Stimulated activated CD8-positive, alpha-beta memory T cell treated with anti-CD3 and anti-CD28 coated beads, Interleukin-2, amount 100 ng/mL, for 48 hours (primary cell): ENCODE data around the gene GJD4.

Experiments
- DNase-seq, 2 donors: peaks; one replicate each; pipeline ENCODE4 v3.0.0-alpha.2; 2020; ENCODE audit warnings: low read depth in 2 of 2

Gene GJD4

GRCh38 chr10:35579116-35579515 lies 26.0 kb upstream of the GJD4 start:
- DNase-seq: no peak

- DNase-seq: no peak
These were observed 25.3 kb upstream of the GJD4 start for GRCh38 chr10:35579726-35580422.

- no peak for DNase-seq
These were observed 24.7 kb upstream of the GJD4 start for GRCh38 chr10:35580423-35580770.

GRCh38 chr10:35581655-35582054 lies 23.5 kb upstream of the GJD4 start:
- no peak for DNase-seq

DNA sequence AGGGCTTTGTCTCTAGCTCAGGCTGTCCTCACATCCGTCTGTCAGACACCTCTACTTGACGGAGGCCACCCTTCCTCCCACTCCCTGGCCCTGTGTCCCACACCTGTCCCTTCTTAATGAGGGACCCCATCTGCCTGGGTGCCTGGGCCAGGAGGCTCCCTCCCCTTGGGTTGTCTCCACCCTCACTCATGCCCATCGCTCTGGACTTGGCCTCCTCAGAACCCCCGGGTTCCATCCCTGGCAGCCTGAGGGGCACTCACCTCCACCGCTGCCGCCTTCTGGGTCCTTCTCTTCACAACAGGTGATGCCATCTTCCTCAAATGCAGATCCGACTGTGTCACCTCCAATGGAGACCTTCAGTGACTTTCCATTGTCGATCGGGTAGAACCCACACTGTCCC lies 20.2 kb upstream of the GJD4 start:
- DNase-seq: no peak

GRCh38 chr10:35585356-35585755 lies 19.8 kb upstream of the GJD4 start:
- no peak for DNase-seq

DNA sequence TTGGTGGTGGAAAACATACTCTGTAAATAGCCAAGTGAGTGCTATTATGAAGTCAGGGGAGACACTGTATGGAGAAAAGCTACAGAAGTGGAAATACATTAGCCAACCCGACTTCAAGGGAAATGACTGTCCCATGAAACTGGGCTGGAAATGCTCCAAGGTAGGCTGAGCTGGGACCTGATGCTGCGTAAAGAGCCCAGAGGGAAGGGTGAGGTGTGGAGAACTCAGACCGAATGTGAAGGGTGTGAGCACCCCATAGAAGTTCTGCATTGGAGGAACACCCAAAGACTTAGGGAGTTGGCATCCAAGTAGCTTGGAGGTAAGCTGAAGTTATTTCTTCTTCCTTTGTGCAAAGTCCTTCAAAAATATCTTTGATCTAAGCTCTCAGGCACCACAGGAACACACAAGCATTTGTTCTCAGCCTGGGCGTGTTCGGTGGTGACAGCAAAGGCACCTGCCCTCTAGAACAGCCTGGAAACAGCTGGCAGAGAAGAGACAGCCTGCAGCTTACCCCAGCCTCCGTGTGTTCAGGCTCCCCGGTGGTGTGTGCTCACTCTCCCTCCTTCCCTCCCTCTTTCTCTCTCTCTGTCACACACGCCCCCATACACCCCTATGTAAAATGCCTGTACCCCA lies 19.1 kb upstream of the GJD4 start:
- DNase-seq: no peak

DNA sequence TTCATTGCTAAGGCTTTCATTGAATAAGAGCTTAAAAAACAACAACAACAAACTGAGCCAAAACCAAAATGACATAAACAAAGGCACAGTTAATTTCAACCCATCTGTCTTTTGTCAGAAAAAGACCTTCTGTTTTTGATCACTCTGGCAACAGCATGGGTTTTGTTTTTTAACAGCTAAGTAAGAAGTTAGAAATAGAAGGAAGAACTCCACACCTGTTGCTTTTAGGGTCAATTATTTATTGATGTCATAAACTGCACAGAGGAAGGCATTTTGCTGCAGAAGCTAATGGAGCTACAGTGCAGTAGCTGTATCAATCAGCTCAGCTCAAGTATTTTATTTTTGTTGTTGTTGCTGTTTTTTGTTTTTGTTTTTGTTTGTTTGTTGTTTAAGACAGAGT lies 16.3 kb upstream of the GJD4 start:
- DNase-seq: no peak

- no peak for DNase-seq
These were observed 12.7 kb upstream of the GJD4 start for GRCh38 chr10:35592441-35592840.

DNA sequence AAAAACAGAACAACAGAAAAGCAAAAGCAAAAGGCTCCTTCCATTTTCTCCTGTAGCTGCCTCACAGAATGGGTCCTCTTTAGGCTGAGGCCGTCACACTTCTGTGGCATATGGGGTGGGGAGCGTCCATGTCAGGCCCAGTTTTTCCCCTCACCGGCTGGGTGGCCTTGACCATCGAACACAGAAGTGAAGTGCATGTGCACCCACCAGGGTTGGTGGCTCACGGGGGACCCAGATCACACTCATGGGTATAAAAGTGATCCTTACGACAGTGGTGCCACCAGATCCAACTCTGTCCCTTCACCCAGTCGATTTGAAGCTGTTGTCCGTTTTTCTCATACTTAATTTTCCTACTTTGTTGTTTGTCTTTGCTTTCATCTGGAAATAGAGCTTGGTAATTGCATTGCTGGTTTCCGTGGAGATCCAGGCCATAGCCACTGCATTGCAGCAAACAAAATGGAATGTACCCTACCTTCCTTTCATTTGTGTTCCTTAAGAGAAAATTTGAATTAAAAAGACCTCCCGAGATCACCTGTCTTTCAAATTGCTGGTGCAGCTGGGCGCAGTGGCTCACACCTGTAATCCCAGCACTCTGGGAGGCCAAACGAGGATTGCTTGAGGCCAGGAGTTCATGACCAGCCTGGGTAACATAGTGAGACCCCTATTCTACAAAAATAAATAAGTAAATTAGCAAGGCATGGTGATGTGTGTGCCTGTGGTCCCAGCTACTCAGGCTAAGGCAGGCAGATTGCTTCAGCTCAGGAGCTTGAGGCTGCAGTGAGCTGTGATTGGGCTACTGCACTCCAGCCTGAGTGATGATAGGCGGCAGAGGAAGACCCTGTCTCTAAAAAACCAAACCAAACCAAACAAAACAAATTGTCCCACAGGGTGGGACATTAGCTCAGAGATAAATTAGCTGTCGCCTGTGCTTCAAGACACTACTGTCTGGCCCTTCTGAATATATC lies 10.7 kb upstream of the GJD4 start:
- no peak for DNase-seq

- DNase-seq: no peak
These were observed 10.0 kb upstream of the GJD4 start for GRCh38 chr10:35595106-35595505.

- no peak for DNase-seq
These were observed 6.8 kb upstream of the GJD4 start for GRCh38 chr10:35598379-35598778.

DNA sequence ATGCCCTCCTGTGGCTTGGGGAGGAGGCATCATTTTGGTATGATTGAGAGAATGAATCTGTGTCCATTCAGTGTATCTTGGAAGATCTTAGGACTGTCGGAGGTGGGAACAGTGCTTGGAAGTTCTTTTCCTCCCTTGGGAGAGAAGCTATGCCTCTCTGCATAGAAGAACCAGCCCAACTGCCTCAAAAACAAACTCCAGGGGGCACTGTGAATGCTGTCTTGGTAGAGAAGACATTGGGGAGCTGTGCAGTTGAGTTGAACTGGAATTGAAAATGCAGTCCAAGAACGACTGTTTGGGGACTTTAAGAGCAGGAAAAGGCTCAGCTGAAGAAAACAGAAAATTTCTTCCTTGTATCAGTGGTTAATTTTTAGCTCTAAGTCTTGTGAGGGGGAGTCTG lies 4.9 kb upstream of the GJD4 start:
- DNase-seq: no peak

DNA sequence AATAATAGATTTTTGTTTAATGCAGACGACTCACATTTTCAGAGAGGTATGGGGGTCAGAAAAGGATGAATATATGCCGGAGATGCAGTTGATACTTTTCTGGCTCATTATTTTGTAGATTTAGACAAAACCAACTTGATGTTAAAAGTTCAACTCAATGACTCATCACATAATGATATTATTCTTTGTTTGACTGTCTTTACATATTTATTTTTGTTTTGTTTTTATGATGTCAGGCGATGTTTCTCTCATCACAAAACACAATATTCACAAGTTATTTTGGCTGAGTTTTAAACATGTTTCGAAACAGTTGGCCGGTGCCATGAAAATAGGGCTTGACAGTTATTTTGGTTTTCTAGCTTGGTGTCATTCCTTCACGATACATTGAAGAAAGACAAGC lies 1.3 kb downstream of the GJD4 start:
- DNase-seq: no peak

DNA sequence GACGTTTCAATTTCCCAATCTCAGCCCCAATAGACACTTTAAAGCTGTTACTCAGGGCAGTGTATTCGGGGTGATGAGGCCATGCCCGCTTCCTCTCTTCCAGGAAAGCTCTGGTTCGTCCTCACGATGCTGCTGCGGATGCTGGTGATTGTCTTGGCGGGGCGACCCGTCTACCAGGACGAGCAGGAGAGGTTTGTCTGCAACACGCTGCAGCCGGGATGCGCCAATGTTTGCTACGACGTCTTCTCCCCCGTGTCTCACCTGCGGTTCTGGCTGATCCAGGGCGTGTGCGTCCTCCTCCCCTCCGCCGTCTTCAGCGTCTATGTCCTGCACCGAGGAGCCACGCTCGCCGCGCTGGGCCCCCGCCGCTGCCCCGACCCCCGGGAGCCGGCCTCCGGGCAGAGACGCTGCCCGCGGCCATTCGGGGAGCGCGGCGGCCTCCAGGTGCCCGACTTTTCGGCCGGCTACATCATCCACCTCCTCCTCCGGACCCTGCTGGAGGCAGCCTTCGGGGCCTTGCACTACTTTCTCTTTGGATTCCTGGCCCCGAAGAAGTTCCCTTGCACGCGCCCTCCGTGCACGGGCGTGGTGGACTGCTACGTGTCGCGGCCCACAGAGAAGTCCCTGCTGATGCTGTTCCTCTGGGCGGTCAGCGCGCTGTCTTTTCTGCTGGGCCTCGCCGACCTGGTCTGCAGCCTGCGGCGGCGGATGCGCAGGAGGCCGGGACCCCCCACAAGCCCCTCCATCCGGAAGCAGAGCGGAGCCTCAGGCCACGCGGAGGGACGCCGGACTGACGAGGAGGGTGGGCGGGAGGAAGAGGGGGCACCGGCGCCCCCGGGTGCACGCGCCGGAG lies 2.6 kb downstream of the GJD4 start:
- peak in 1 of 2 donors; percentile 2 for DNase-seq

DNA sequence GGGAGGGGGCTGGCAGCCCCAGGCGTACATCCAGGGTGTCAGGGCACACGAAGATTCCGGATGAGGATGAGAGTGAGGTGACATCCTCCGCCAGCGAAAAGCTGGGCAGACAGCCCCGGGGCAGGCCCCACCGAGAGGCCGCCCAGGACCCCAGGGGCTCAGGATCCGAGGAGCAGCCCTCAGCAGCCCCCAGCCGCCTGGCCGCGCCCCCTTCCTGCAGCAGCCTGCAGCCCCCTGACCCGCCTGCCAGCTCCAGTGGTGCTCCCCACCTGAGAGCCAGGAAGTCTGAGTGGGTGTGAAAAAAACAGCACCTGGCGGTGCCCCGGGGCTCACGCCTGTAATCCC lies 3.2 kb downstream of the GJD4 start:
- DNase-seq: no peak

- no peak for DNase-seq
These were observed 6.6 kb downstream of the GJD4 start for GRCh38 chr10:35611750-35612149.

DNA sequence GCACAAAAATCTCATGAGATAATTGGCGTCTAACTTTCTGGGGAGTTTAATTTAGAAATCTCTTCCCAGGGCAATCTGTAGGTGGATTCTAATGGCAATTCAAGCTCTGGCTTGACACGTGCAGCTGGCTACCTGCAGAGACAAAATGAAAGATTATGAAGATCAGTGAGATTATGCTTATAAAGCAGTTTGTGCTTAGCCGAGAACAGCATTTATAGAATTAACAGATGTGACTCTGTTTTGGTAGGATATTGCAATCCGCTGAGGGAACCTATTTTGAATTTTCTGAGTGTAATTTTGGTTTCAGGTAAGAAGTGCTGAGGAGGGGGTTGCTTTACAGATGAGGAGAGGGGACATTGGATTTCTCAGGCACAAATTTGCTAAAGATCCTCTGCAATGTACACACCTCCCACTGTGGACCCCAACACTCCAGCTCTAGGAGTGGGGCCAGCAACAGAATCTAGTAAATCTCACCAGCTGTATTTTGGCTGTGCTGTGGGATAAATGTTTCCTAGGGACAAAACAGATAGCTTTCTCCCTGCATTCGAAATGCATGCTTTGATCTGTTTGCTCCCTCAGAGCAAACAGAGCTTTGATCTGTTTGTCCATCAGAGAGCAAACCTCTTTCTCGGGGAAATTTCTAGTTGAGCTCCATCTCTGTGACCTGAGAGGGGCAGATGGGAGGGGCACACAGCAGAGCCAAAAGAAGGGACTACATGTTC lies 7.4 kb downstream of the GJD4 start:
- no peak for DNase-seq

- DNase-seq: no peak
These were observed 7.9 kb downstream of the GJD4 start for GRCh38 chr10:35613107-35613440.

- no peak for DNase-seq
These were observed 8.6 kb downstream of the GJD4 start for GRCh38 chr10:35613597-35614226.

- no peak for DNase-seq
These were observed 9.2 kb downstream of the GJD4 start for GRCh38 chr10:35614312-35614711.
